ENCODE results near the gene PRSS27. TPM values are rescaled to one million over a fixed set of nuclear protein-coding genes. Genes with fewer than 3 reads are reported as not detected.

The PRSS27 gene
- total RNA-seq = 1 to 10 TPM; 1.5 to 1.7 TPM

- H3K4me3 Mint-ChIP-seq = peak within 1 kb of the TSS; percentile 75
These were observed at the start of gene PRSS27 for GRCh38 chr16:2720064-2720457. Gene PRSS27 (minus strand): TSS chr16:2720224. CDS start chr16:2720160, 64 bp downstream.

GRCh38 chr16:2769675-2770056, 49.6 kb upstream of the PRSS27 start:
- no peak for DNase-seq
- POLR2A ChIA-PET = no interaction called here
- no peak overlapping the region for H3K4me3 Mint-ChIP-seq
- CTCF ChIA-PET = interaction anchor here (1.4 kb wide), 1 partner anchor 9 kb away, joined by 3 read pairs; no protein-coding TSS in a partner anchor
- peaks cover 6% of the 10 kb centered on the region for H3K4me1 Mint-ChIP-seq
- H3K27me3 Mint-ChIP-seq = no peaks in the 10 kb centered on the region
- no peak overlapping the region for H3K27ac Mint-ChIP-seq
- no peaks in the 10 kb centered on the region for H3K9me3 Mint-ChIP-seq
- peaks cover 73% of the 10 kb centered on the region for H3K36me3 Mint-ChIP-seq (ENCODE audit: low read depth)

More at GRCh38 chr16:2720064-2720457, at the start of gene PRSS27:
- Mint-ChIP-seq H3K27me3 (peaks cover 5% of the 10 kb centered on the region), H3K9me3 (no peaks in the 10 kb centered on the region), H3K4me1 (peaks cover 11% of the 10 kb centered on the region), H3K36me3 (ENCODE audit: low read depth) (no peaks in the 10 kb centered on the region), H3K27ac (peak within 1 kb of the TSS; percentile 88)
- DNase-seq = no peak
- POLR2A ChIA-PET = interaction anchor here (1.0 kb wide), 1 partner anchor 37 kb away, joined by 3 read pairs; the partner anchor contains the start of gene KCTD5
- CTCF ChIA-PET = interaction anchor here (0.8 to 1.1 kb wide), 2 partner anchors 21 to 26 kb away, joined by 4 read pairs; no protein-coding TSS in a partner anchor

GRCh38 chr16:2769100-2769529, 49.1 kb upstream of the PRSS27 start:
- Mint-ChIP-seq H3K36me3 (ENCODE audit: low read depth) (peaks cover 78% of the 10 kb centered on the region), H3K27me3 (no peaks in the 10 kb centered on the region), H3K27ac (no peak overlapping the region), H3K9me3 (no peaks in the 10 kb centered on the region), H3K4me3 (no peak overlapping the region), H3K4me1 (peaks cover 6% of the 10 kb centered on the region)
- DNase-seq = no peak
- ChIA-PET CTCF (interaction anchor here (1.4 kb wide), 1 partner anchor 10 kb away, joined by 3 read pairs; no protein-coding TSS in a partner anchor), POLR2A (no interaction called here)

GRCh38 chr16:2768403-2769089, 48.5 kb upstream of the PRSS27 start:
- no peaks in the 10 kb centered on the region for H3K27me3 Mint-ChIP-seq
- DNase-seq = no peak
- peaks cover 84% of the 10 kb centered on the region for H3K36me3 Mint-ChIP-seq (ENCODE audit: low read depth)
- peaks cover 6% of the 10 kb centered on the region for H3K4me1 Mint-ChIP-seq
- POLR2A ChIA-PET = no interaction called here
- H3K27ac Mint-ChIP-seq = no peak overlapping the region
- no peaks in the 10 kb centered on the region for H3K9me3 Mint-ChIP-seq
- no peak overlapping the region for H3K4me3 Mint-ChIP-seq
- CTCF ChIA-PET = interaction anchor here (1.0 to 1.4 kb wide), 3 partner anchors 8 to 99 kb away, joined by 3 to 4 read pairs (median 3); no protein-coding TSS in a partner anchor

GRCh38 chr16:2767891-2768290, 47.9 kb upstream of the PRSS27 start:
- peaks cover 87% of the 10 kb centered on the region for H3K36me3 Mint-ChIP-seq (ENCODE audit: low read depth)
- DNase-seq = no peak
- no peak overlapping the region for H3K4me3 Mint-ChIP-seq
- peaks cover 6% of the 10 kb centered on the region for H3K4me1 Mint-ChIP-seq
- H3K9me3 Mint-ChIP-seq = no peaks in the 10 kb centered on the region
- no peaks in the 10 kb centered on the region for H3K27me3 Mint-ChIP-seq
- no peak overlapping the region for H3K27ac Mint-ChIP-seq
- ChIA-PET POLR2A (no interaction called here), CTCF (interaction anchor here (1.0 to 1.1 kb wide), 2 partner anchors 9 to 100 kb away, joined by 3 to 4 read pairs; no protein-coding TSS in a partner anchor)

- Mint-ChIP-seq H3K36me3 (ENCODE audit: low read depth) (peaks cover 88% of the 10 kb centered on the region), H3K9me3 (no peaks in the 10 kb centered on the region), H3K27me3 (no peaks in the 10 kb centered on the region), H3K4me1 (peaks cover 3% of the 10 kb centered on the region), H3K4me3 (no peak overlapping the region), H3K27ac (no peak overlapping the region)
- CTCF ChIA-PET = interaction anchor here (1.0 kb wide), 1 partner anchor 101 kb away, joined by 4 read pairs; no protein-coding TSS in a partner anchor
- no peak for DNase-seq
- POLR2A ChIA-PET = no interaction called here
These were observed 47.2 kb upstream of the PRSS27 start for GRCh38 chr16:2767140-2767731.

GRCh38 chr16:2766430-2767139, 46.6 kb upstream of the PRSS27 start:
- POLR2A ChIA-PET = no interaction called here
- no peak overlapping the region for H3K27ac Mint-ChIP-seq

GRCh38 chr16:2765462-2766404, 45.7 kb upstream of the PRSS27 start:
- no peak for DNase-seq
- CTCF ChIA-PET = no interaction called here
- H3K27ac Mint-ChIP-seq = no peak overlapping the region
- H3K4me3 Mint-ChIP-seq = no peak overlapping the region
- POLR2A ChIA-PET = no interaction called here
- peaks cover 2% of the 10 kb centered on the region for H3K4me1 Mint-ChIP-seq
- no peaks in the 10 kb centered on the region for H3K9me3 Mint-ChIP-seq
- no peaks in the 10 kb centered on the region for H3K27me3 Mint-ChIP-seq
- H3K36me3 Mint-ChIP-seq (ENCODE audit: low read depth) = peaks cover 90% of the 10 kb centered on the region

More at GRCh38 chr16:2766430-2767139, 46.6 kb upstream of the PRSS27 start:
- Mint-ChIP-seq H3K4me1 (peaks cover 1% of the 10 kb centered on the region), H3K27me3 (no peaks in the 10 kb centered on the region), H3K4me3 (no peak overlapping the region), H3K36me3 (ENCODE audit: low read depth) (peaks cover 90% of the 10 kb centered on the region), H3K9me3 (no peaks in the 10 kb centered on the region)
- CTCF ChIA-PET = no interaction called here
- DNase-seq = no peak

GRCh38 chr16:2764718-2765117, 44.7 kb upstream of the PRSS27 start:
- DNase-seq = no peak
- H3K9me3 Mint-ChIP-seq = no peaks in the 10 kb centered on the region
- H3K27me3 Mint-ChIP-seq = no peaks in the 10 kb centered on the region
- peaks cover 4% of the 10 kb centered on the region for H3K4me1 Mint-ChIP-seq
- CTCF ChIA-PET = no interaction called here
- no peak overlapping the region for H3K4me3 Mint-ChIP-seq
- H3K36me3 Mint-ChIP-seq (ENCODE audit: low read depth) = peaks cover 90% of the 10 kb centered on the region
- POLR2A ChIA-PET = interaction anchor here (0.6 kb wide), 1 partner anchor 19 kb away, joined by 3 read pairs; no protein-coding TSS in a partner anchor
- H3K27ac Mint-ChIP-seq = no peak overlapping the region

- ChIA-PET POLR2A (no interaction called here), CTCF (no interaction called here)
- H3K4me3 Mint-ChIP-seq = no peak overlapping the region
- H3K9me3 Mint-ChIP-seq = no peaks in the 10 kb centered on the region
- peaks cover 93% of the 10 kb centered on the region for H3K36me3 Mint-ChIP-seq (ENCODE audit: low read depth)
- no peak for DNase-seq
- H3K27me3 Mint-ChIP-seq = no peaks in the 10 kb centered on the region
- H3K27ac Mint-ChIP-seq = no peak overlapping the region
- peaks cover 7% of the 10 kb centered on the region for H3K4me1 Mint-ChIP-seq
These were observed 43.1 kb upstream of the PRSS27 start for GRCh38 chr16:2763173-2763572.

GRCh38 chr16:2762711-2763110, 42.7 kb upstream of the PRSS27 start:
- H3K4me1 Mint-ChIP-seq = peaks cover 10% of the 10 kb centered on the region
- ChIA-PET CTCF (no interaction called here), POLR2A (no interaction called here)
- H3K36me3 Mint-ChIP-seq (ENCODE audit: low read depth) = peaks cover 93% of the 10 kb centered on the region
- no peaks in the 10 kb centered on the region for H3K27me3 Mint-ChIP-seq
- H3K4me3 Mint-ChIP-seq = no peak overlapping the region
- H3K27ac Mint-ChIP-seq = no peak overlapping the region
- no peaks in the 10 kb centered on the region for H3K9me3 Mint-ChIP-seq
- DNase-seq = no peak

- ChIA-PET CTCF (no interaction called here), POLR2A (no interaction called here)
- Mint-ChIP-seq H3K27me3 (no peaks in the 10 kb centered on the region), H3K4me1 (peaks cover 14% of the 10 kb centered on the region), H3K36me3 (ENCODE audit: low read depth) (peaks cover 97% of the 10 kb centered on the region), H3K27ac (no peak overlapping the region), H3K9me3 (no peaks in the 10 kb centered on the region), H3K4me3 (no peak overlapping the region)
- DNase-seq = no peak
These were observed 42.0 kb upstream of the PRSS27 start for GRCh38 chr16:2761886-2762583.

Data from activated CD4-positive, alpha-beta T cell treated with anti-CD3 and anti-CD28 coated beads, Interleukin-2, amount 10 ng/mL, durations not matched to agents 7 days and 5 days (primary cell).